K562 (cell line): ENCODE data around the gene UBE2E2. TPM values are rescaled to one million over a fixed set of nuclear protein-coding genes. Genes with fewer than 3 reads are reported as not detected.

ENCODE experiments used
- ATAC-seq: fragments of 200-7000 bp; cut with Tn5 transposase; 3 replicates; pipeline ENCODE4 v1.9.1; 2020; ENCODE audit warnings: moderate library complexity
- BruUV-seq: library from RNA; stranded (reverse); fragments of 400-500 nt; replicated peaks from 2 replicates; lab custom pipeline; 2021; lab: Mats Ljungman, UMichigan
- CTCF ChIA-PET: fragments of 300-600 bp; formaldehyde crosslinking; extraction: SDS; loops from one replicate; lab custom pipeline; 2021; ENCODE audit warnings: low intra/inter-chr PET ratio; lab: Yijun Ruan, JAX
- POLR2A ChIA-PET: fragments of 300-600, 350-650 bp; sonication (Branson Sonifier 250); formaldehyde crosslinking; extraction: SDS; loops from one replicate; lab custom pipeline; 2021; ENCODE audit warnings: antibody characterized with exemption, inconsistent platforms; lab: Yijun Ruan, JAX
- DNase-seq, 4 experiments: peaks; one replicate each; pipeline versions ENCODE4 v3.0.0 to v3.0.0-alpha.2; 2011 to 2018; ENCODE audit warnings: low spot score in 3 of 4, mixed read lengths in 3 of 4; ENCODE audit errors: extremely low read depth in 1 of 4
- FAIRE-seq: peaks from 2 replicates; lab custom pipeline; 2011; peaks lifted over from hg19 to GRCh38; lab: Jason Lieb, UNC
- H2AFZ ChIP-seq: 2 replicates; pipeline ENCODE4 v1.6.0; 2011; ENCODE audit warnings: low read depth, low read length, control low read depth, inconsistent platforms
- H3K27ac ChIP-seq: fragments of 200-600 bp; 3 replicates; pipeline ENCODE4 v1.8.0; 2011; ENCODE audit warnings: low read depth, mild to moderate bottlenecking, control low read depth, inconsistent platforms, low read length, moderate library complexity, mixed read lengths; ENCODE audit errors: extremely low read depth
- H3K27me3 ChIP-seq, 2 experiments: fragments of 300-600 bp in 1 of 2; 2 replicates in 1 of 2; 3 replicates in 1 of 2; pipeline versions ENCODE4 v1.6.0 to v1.8.0; 2011; ENCODE audit warnings: inconsistent platforms in 2 of 2, low read length in 2 of 2, mild to moderate bottlenecking in 1 of 2, mixed read lengths in 1 of 2, moderate library complexity in 1 of 2; ENCODE audit not compliant: control insufficient read depth in 2 of 2, insufficient read depth in 2 of 2
- H3K36me3 ChIP-seq: fragments of 300-600 bp; 3 replicates; pipeline ENCODE4 v1.8.0; 2011; ENCODE audit warnings: mild to moderate bottlenecking, low read length, inconsistent platforms; ENCODE audit not compliant: control insufficient read depth, insufficient read depth
- H3K4me1 ChIP-seq, 2 experiments: fragments of 200-600 bp in 1 of 2; replicated peaks in 1 of 2; 2 replicates in 1 of 2; 3 replicates in 1 of 2; pipeline versions ENCODE4 v1.5.1 to v1.8.0; 2011; ENCODE audit warnings: inconsistent platforms in 2 of 2, low read length in 2 of 2, mild to moderate bottlenecking in 1 of 2, mixed read lengths in 1 of 2, moderate library complexity in 1 of 2; ENCODE audit not compliant: control insufficient read depth in 2 of 2, insufficient read depth in 2 of 2
- H3K4me2 ChIP-seq: 2 replicates; pipeline ENCODE4 v1.6.1; 2011; ENCODE audit warnings: low read length, control low read depth, inconsistent platforms, mixed read lengths; ENCODE audit not compliant: insufficient read depth
- H3K4me3 ChIP-seq: fragments of 200-600 bp; sonication (generic), shearing (Covaris generic); 2 replicates; pipeline ENCODE4 v1.5.1; 2016; ENCODE audit warnings: control low read depth, inconsistent platforms
- H3K79me2 ChIP-seq: fragments of 200-600 bp; 3 replicates; pipeline ENCODE4 v1.8.0; 2011; ENCODE audit warnings: low read length, inconsistent platforms; ENCODE audit not compliant: control insufficient read depth, insufficient read depth
- H3K9ac ChIP-seq, 2 experiments: 2 replicates each; pipeline versions ENCODE4 v1.6.0 to v1.6.1; 2011; ENCODE audit warnings: low read depth in 2 of 2, low read length in 2 of 2, control low read depth in 1 of 2, inconsistent platforms in 1 of 2, mild to moderate bottlenecking in 1 of 2, mixed read lengths in 1 of 2; ENCODE audit not compliant: insufficient read depth in 1 of 2
- H3K9me1 ChIP-seq: one replicate; pipeline ENCODE4 v1.6.0; 2011; ENCODE audit warnings: inconsistent platforms, mild to moderate bottlenecking, low read length, moderate library complexity; ENCODE audit not compliant: control insufficient read depth, insufficient read depth
- H3K9me3 ChIP-seq: replicated peaks from 2 replicates; pipeline ENCODE4 v1.5.1; 2011; ENCODE audit warnings: low read depth, low read length, inconsistent platforms; ENCODE audit not compliant: control insufficient read depth, insufficient read depth
- H4K20me1 ChIP-seq: replicated peaks from 2 replicates; pipeline ENCODE4 v1.6.1; 2011; ENCODE audit warnings: low read length, inconsistent platforms, mixed read lengths; ENCODE audit not compliant: control insufficient read depth, insufficient read depth
- CBX5 ChIP-seq: IDR thresholded peaks from 2 replicates; pipeline ENCODE4 v1.6.1; 2014; ENCODE audit warnings: low read depth, borderline replicate concordance
- DDX20 ChIP-seq: fragments of 450-650 bp; IDR thresholded peaks from 2 replicates; pipeline ENCODE4 v1.6.1; 2016; ENCODE audit warnings: missing genetic modification characterization, low read depth, mild to moderate bottlenecking, missing compliant biosample characterization, moderate library complexity
- DLX4 ChIP-seq: fragments of 250-450 bp; sonication (Bioruptor Pico); IDR thresholded peaks from 2 replicates; pipeline ENCODE4 v1.6.1; 2021; ENCODE audit warnings: mild to moderate bottlenecking
- ELF1 ChIP-seq: fragments of 200-800 bp; sonication (Bioruptor generic); IDR thresholded peaks from 2 replicates; pipeline ENCODE4 v1.6.1; 2016; ENCODE audit warnings: missing genetic modification characterization, missing compliant biosample characterization
- FOXP1 ChIP-seq: sonication (generic); formaldehyde crosslinking; IDR thresholded peaks from 2 replicates; pipeline ENCODE4 v1.8.0; 2022; ENCODE audit warnings: mild to moderate bottlenecking, missing genetic modification reagents
- KLF1 ChIP-seq: fragments of 450-650 bp; IDR thresholded peaks from 2 replicates; pipeline ENCODE4 v1.6.1; 2016; ENCODE audit warnings: missing genetic modification characterization, missing compliant biosample characterization
- MED1 ChIP-seq: sonication (generic); formaldehyde crosslinking; IDR thresholded peaks from 2 replicates; pipeline ENCODE4 v1.8.1; 2023; ENCODE audit warnings: missing genetic modification reagents, borderline replicate concordance
- SIN3B ChIP-seq: fragments of 450-650 bp; IDR thresholded peaks from 2 replicates; pipeline ENCODE4 v1.6.1; 2017; ENCODE audit warnings: low read depth, mild to moderate bottlenecking, moderate library complexity
- SLC30A9 ChIP-seq: fragments of 250-450 bp; sonication (Bioruptor Pico); IDR thresholded peaks from 2 replicates; pipeline ENCODE4 v1.8.0; 2022; ENCODE audit warnings: mild to moderate bottlenecking, moderate library complexity
- ZNF217 ChIP-seq: sonication (generic); formaldehyde crosslinking; IDR thresholded peaks from 2 replicates; pipeline ENCODE4 v1.8.0; 2022; ENCODE audit warnings: mild to moderate bottlenecking, missing genetic modification reagents
- ZNF75A ChIP-seq: fragments of 450-650 bp; formaldehyde crosslinking; IDR thresholded peaks from 2 replicates; pipeline ENCODE4 v1.4.0; 2020; ENCODE audit warnings: mild to moderate bottlenecking
- ZNF764 ChIP-seq: fragments of 250-450 bp; sonication (Bioruptor Pico); IDR thresholded peaks from 2 replicates; pipeline ENCODE4 v1.4.0; 2020; ENCODE audit warnings: low read depth, mild to moderate bottlenecking, moderate library complexity
- WGBS: fragments of 100-300 bp; shearing (Covaris generic); methylation state at CpG from one replicate; pipeline ENCODE4 v1.1.6; 2016; ENCODE audit warnings: low coverage, mixed read lengths; ENCODE audit not compliant: insufficient coverage; ENCODE audit errors: missing lambda C conversion rate; 5-methylcytosine and 5-hydroxymethylcytosine counted together
- in situ Hi-C: fragments of 300-500 bp; cut with MboI; formaldehyde crosslinking; loops from 4 replicates; pipeline ENCODE4 v1.15.0; 2018; ENCODE audit warnings: inconsistent platforms, mixed read lengths
- intact Hi-C: fragments of 100-400 bp; cut with micrococcal nuclease; formaldehyde crosslinking; loops from 2 replicates; pipeline ENCODE4 v1.14.2; 2022
- polyA plus RNA-seq, 8 experiments: library from polyadenylated mRNA; depleted of rRNA in 4 of 8; stranded (reverse) in 5 of 8; unstranded in 3 of 8; fragments of >200 nt; fragmentation: Nextera tagmentation in 2 of 8; fragmentation: Illumina TruSeq in 1 of 8; extraction: Ambion mirVana in 2 of 8; extraction: Trizol in 1 of 8; gene quantifications; 2 replicates each; pipeline versions ENCODE4 v1.2.1 to v1.2.3, GENCODE V29; 2011 to 2014; ENCODE audit warnings: inconsistent platforms in 1 of 8, missing spikeins in 1 of 8
- total RNA-seq, 7 experiments: library from RNA; depleted of rRNA in 6 of 7; stranded (reverse); fragments of >200 nt in 6 of 7; fragmentation: Illumina TruSeq in 2 of 7; extraction: Trizol in 2 of 7; gene quantifications; 2 replicates each; pipeline versions ENCODE4 v1.2.1 to v1.2.3, GENCODE V29; 2011 to 2021; ENCODE audit warnings: low replicate concordance in 1 of 7
- TF ChIP-seq, protein P1 (sequence below): fragments of 250-450 bp; sonication (Bioruptor Pico); IDR thresholded peaks from 2 replicates; pipeline ENCODE4 v1.9.0; 2021; ENCODE audit warnings: mild to moderate bottlenecking, inconsistent platforms
- TF ChIP-seq, protein P2 (sequence below): IDR thresholded peaks from 2 replicates; pipeline ENCODE4 v1.6.1; 2016; ENCODE audit warnings: missing genetic modification characterization, missing compliant biosample characterization

The UBE2E2 gene
- total and polyA plus RNA-seq, 9 of the 15 experiments (the other 6 are each of a cell fraction or from before 2014, with no cell fraction given) = 0.22 to 5.1 (median 1.9) TPM

- no peak for TF ChIP-seq KLF1 (tag)
- TF ChIP-seq, protein P1, sequence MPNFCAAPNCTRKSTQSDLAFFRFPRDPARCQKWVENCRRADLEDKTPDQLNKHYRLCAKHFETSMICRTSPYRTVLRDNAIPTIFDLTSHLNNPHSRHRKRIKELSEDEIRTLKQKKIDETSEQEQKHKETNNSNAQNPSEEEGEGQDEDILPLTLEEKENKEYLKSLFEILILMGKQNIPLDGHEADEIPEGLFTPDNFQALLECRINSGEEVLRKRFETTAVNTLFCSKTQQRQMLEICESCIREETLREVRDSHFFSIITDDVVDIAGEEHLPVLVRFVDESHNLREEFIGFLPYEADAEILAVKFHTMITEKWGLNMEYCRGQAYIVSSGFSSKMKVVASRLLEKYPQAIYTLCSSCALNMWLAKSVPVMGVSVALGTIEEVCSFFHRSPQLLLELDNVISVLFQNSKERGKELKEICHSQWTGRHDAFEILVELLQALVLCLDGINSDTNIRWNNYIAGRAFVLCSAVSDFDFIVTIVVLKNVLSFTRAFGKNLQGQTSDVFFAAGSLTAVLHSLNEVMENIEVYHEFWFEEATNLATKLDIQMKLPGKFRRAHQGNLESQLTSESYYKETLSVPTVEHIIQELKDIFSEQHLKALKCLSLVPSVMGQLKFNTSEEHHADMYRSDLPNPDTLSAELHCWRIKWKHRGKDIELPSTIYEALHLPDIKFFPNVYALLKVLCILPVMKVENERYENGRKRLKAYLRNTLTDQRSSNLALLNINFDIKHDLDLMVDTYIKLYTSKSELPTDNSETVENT (CRISPR knock-in tag) = no peak
- no peak for TF ChIP-seq MED1 (CRISPR knock-in tag)
- TF ChIP-seq, all 486 proteins: peak for 0
- no peak overlapping the region for H2AFZ ChIP-seq
- H3K27ac ChIP-seq = no peak overlapping the region
- H3K4me1 ChIP-seq = no peaks in the 10 kb centered on the region
- no peaks in the 10 kb centered on the region for H3K27me3 ChIP-seq
- no TSS peak for BruUV-seq
- H3K9ac ChIP-seq = no peak overlapping the region
- no peaks in the 10 kb centered on the region for H3K36me3 ChIP-seq
- no peaks in the 10 kb centered on the region for H3K9me3 ChIP-seq
- ChIA-PET POLR2A (no interaction called here), CTCF (no interaction called here)
- H4K20me1 ChIP-seq = no peaks in the 10 kb centered on the region
- DNase-seq = no peak
- H3K4me3 ChIP-seq = no peak overlapping the region
- intact Hi-C loops (no loop called here), in situ Hi-C loops (no loop called here)
- H3K9me1 ChIP-seq = no peaks in the 10 kb centered on the region
- 0% methylated on average over 2 of the region's 2 CpGs for WGBS
- no peak overlapping the region for H3K4me2 ChIP-seq
- no peaks in the 10 kb centered on the region for H3K79me2 ChIP-seq
- FAIRE-seq = no peak
- no peak for ATAC-seq
Measured at GRCh38 chr3:23185861-23186260, 17.3 kb upstream of the UBE2E2 start.

- POLR2A ChIA-PET = no interaction called here
- Histone ChIP-seq H3K9me3 (no peaks in the 10 kb centered on the region), H3K4me3 (no peak overlapping the region), H3K27ac (no peak overlapping the region), H3K9ac (no peak overlapping the region), H3K79me2 (no peaks in the 10 kb centered on the region), H3K36me3 (no peaks in the 10 kb centered on the region), H2AFZ (no peak overlapping the region), H3K27me3 (no peaks in the 10 kb centered on the region), H3K4me1 (no peaks in the 10 kb centered on the region), H3K4me2 (no peak overlapping the region), H4K20me1 (no peaks in the 10 kb centered on the region), H3K9me1 (no peaks in the 10 kb centered on the region)
- in situ Hi-C loops = no loop called here
- intact Hi-C loops = no loop called here
- no TSS peak for BruUV-seq
- ATAC-seq (no peak), FAIRE-seq (no peak), DNase-seq (no peak)
- whole genome bisulfite sequencing = 0% methylated on average over 1 of the region's 1 CpG
- CTCF ChIA-PET = no interaction called here
- no peak for TF ChIP-seq ZNF217
- TF ChIP-seq ZNF764 (CRISPR knock-in tag) = no peak
- TF ChIP-seq SLC30A9 (CRISPR knock-in tag) = no peak
- TF ChIP-seq CBX5 = no peak
- TF ChIP-seq FOXP1 (CRISPR knock-in tag) = no peak
- TF ChIP-seq, protein P2, sequence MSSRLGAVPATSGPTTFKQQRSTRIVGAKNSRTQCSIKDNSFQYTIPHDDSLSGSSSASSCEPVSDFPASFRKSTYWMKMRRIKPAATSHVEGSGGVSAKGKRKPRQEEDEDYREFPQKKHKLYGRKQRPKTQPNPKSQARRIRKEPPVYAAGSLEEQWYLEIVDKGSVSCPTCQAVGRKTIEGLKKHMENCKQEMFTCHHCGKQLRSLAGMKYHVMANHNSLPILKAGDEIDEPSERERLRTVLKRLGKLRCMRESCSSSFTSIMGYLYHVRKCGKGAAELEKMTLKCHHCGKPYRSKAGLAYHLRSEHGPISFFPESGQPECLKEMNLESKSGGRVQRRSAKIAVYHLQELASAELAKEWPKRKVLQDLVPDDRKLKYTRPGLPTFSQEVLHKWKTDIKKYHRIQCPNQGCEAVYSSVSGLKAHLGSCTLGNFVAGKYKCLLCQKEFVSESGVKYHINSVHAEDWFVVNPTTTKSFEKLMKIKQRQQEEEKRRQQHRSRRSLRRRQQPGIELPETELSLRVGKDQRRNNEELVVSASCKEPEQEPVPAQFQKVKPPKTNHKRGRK (tag) = no peak
- TF ChIP-seq ZNF75A (CRISPR knock-in tag) = no peak
- no peak for TF ChIP-seq DLX4 (CRISPR knock-in tag)
- no peak for TF ChIP-seq DDX20 (tag)
- no peak for TF ChIP-seq ELF1
- TF ChIP-seq SIN3B = no peak
Measured at GRCh38 chr3:23189187-23189586, 13.9 kb upstream of the UBE2E2 start.
